Measurements from ENCODE around the gene HPGDS.

Gene HPGDS

DNA sequence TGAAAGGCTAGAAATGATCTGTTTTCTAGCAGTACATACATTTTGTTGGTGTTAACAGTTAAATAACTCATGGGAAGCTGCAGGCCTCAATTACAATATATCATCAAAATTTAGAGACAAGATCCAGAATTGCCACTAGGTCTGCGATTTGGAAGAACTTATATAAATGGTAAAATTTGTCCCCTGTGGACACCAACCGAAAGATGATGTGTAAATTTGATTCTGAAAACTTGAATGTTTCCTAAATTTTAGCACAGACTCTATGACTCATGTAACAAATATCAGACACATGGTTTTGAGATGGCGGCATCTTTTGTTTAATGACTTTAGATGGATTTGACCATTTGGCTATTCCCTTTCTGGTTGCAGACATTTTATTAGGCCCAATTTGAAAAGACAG, 6.0 kb upstream of the HPGDS start:
- H2AFZ ChIP-seq = no peak overlapping the region

DNA sequence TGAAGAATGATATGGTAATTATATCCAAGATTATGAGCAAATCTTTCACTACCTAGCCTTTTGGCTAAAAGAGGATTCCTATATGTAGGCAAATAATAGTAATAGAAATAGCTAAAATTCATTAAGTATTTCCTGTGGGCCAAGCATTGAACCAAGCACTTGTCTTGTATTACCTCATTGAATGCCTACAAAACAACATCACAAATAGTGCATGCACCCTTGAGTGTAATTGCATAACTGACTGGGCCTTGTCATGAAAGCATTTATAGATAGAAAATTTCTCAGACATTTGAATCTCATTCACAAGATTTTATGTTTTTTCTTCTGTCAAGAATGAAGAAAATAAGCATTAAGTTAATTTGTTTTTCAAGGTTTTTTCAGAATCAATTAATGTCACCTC, 3.9 kb upstream of the HPGDS start:
- Histone ChIP-seq H3K9me3 (ENCODE audit: control insufficient read depth, low read length) (no peaks in the 10 kb centered on the region), H3K4me2 (ENCODE audit: low read length) (no peak overlapping the region), H3K9ac (no peak overlapping the region), H2AFZ (no peak overlapping the region), H3K4me1 (no peaks in the 10 kb centered on the region), H3K27ac (no peak overlapping the region), H3K79me2 (no peaks in the 10 kb centered on the region), H3K4me3 (ENCODE audit: low read depth, low read length) (no peak overlapping the region), H3K36me3 (ENCODE audit: control insufficient read depth, insufficient read depth, low read length) (no peaks in the 10 kb centered on the region), H3K27me3 (ENCODE audit: control insufficient read depth, insufficient read depth, low read length) (no peaks in the 10 kb centered on the region)
- TF ChIP-seq, protein P1, sequence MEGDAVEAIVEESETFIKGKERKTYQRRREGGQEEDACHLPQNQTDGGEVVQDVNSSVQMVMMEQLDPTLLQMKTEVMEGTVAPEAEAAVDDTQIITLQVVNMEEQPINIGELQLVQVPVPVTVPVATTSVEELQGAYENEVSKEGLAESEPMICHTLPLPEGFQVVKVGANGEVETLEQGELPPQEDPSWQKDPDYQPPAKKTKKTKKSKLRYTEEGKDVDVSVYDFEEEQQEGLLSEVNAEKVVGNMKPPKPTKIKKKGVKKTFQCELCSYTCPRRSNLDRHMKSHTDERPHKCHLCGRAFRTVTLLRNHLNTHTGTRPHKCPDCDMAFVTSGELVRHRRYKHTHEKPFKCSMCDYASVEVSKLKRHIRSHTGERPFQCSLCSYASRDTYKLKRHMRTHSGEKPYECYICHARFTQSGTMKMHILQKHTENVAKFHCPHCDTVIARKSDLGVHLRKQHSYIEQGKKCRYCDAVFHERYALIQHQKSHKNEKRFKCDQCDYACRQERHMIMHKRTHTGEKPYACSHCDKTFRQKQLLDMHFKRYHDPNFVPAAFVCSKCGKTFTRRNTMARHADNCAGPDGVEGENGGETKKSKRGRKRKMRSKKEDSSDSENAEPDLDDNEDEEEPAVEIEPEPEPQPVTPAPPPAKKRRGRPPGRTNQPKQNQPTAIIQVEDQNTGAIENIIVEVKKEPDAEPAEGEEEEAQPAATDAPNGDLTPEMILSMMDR (IDR thresholded peaks at IDR 0.05) = no peak

More for the DNA sequence above, 6.0 kb upstream of the HPGDS start:
- Histone ChIP-seq H3K4me3 (ENCODE audit: low read depth, low read length) (no peak overlapping the region), H3K4me2 (ENCODE audit: low read length) (no peak overlapping the region), H3K36me3 (ENCODE audit: control insufficient read depth, insufficient read depth, low read length) (no peaks in the 10 kb centered on the region), H3K9me3 (ENCODE audit: control insufficient read depth, low read length) (no peaks in the 10 kb centered on the region), H3K79me2 (no peaks in the 10 kb centered on the region), H3K4me1 (no peaks in the 10 kb centered on the region), H3K27ac (no peak overlapping the region), H3K9ac (no peak overlapping the region), H3K27me3 (ENCODE audit: control insufficient read depth, insufficient read depth, low read length) (no peaks in the 10 kb centered on the region)
- TF ChIP-seq, protein P1 (IDR thresholded peaks at IDR 0.05) = no peak

DNA sequence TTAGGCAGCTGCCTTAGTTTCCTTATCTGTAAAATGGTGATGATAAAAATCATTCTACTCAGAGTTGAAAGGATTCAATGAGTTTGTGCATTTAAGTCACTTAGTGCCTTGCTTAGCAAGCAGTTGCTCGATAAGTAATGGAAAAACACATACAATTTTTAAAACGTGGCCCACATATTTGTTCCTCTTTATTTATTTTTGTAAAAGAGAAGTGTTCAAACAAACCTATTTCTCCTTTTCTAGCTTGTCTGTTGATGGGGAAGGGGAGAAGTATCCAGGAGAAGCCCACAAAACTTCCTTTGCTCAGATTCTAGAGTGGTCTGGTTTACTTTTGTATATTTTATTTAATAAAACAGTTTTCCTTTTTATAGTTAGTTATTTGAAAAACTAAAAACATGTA, 3.3 kb upstream of the HPGDS start:
- H3K4me1 ChIP-seq = no peaks in the 10 kb centered on the region
- H3K9me3 ChIP-seq (ENCODE audit: control insufficient read depth, low read length) = no peaks in the 10 kb centered on the region
- H3K27ac ChIP-seq = no peak overlapping the region
- H3K36me3 ChIP-seq (ENCODE audit: control insufficient read depth, insufficient read depth, low read length) = no peaks in the 10 kb centered on the region
- no peak overlapping the region for H3K4me2 ChIP-seq (ENCODE audit: low read length)
- no peaks in the 10 kb centered on the region for H3K27me3 ChIP-seq (ENCODE audit: control insufficient read depth, insufficient read depth, low read length)
- H3K4me3 ChIP-seq (ENCODE audit: low read depth, low read length) = no peak overlapping the region
- H3K79me2 ChIP-seq = no peaks in the 10 kb centered on the region
- H2AFZ ChIP-seq = no peak overlapping the region
- TF ChIP-seq, protein P1 (IDR thresholded peaks at IDR 0.05) = no peak
- H3K9ac ChIP-seq = no peak overlapping the region

DNA sequence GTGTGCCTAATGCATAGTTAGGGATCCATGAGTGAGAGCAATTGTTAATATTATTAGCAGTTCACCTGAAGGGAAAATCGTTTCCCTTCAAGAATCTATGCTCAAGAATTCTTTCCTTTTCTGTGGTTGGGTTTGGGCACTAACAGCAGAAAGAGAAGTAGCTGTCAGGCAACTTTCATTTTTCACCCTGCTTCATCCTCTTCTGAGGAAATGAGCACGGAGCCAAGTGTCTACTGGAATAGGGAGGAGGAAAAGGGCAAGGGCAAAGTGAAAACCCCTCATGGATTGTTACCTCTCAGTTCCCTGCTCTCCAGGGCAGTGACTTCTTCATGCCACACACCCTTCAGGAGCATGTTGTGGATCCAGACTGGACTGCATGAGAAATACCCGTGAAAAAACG, 2.6 kb upstream of the HPGDS start:
- H3K4me3 ChIP-seq (ENCODE audit: low read depth, low read length) = no peak overlapping the region
- TF ChIP-seq, protein P1 (IDR thresholded peaks at IDR 0.05) = no peak
- no peak overlapping the region for H3K9ac ChIP-seq
- no peaks in the 10 kb centered on the region for H3K9me3 ChIP-seq (ENCODE audit: control insufficient read depth, low read length)
- no peaks in the 10 kb centered on the region for H3K4me1 ChIP-seq
- H3K79me2 ChIP-seq = no peaks in the 10 kb centered on the region
- H2AFZ ChIP-seq = no peak overlapping the region
- H3K27me3 ChIP-seq (ENCODE audit: control insufficient read depth, insufficient read depth, low read length) = no peaks in the 10 kb centered on the region
- no peak overlapping the region for H3K4me2 ChIP-seq (ENCODE audit: low read length)
- no peak overlapping the region for H3K27ac ChIP-seq
- H3K36me3 ChIP-seq (ENCODE audit: control insufficient read depth, insufficient read depth, low read length) = no peaks in the 10 kb centered on the region

DNA sequence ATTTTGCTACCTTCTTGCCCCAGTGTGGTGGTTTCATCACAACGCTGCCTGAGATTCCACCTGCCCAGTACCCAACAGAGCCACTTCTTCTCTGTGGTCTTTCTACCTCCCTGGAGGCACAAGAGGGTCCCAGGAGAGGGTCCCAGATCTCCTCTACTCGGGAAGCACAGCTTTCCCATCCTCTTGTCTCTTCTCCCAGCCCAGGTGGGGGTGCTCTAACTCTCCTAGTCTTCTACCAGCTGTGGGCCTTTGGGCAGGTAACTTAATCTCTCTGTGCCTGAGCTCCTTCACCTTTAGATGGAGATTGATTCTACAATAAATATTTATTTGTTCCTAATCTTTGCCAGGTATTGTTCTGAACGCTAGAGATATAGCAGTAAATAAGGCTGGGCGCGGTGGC, 1.8 kb upstream of the HPGDS start:
- Histone ChIP-seq H3K27ac (no peak overlapping the region), H3K4me1 (no peaks in the 10 kb centered on the region), H3K4me3 (ENCODE audit: low read depth, low read length) (no peak overlapping the region), H3K79me2 (no peaks in the 10 kb centered on the region), H3K4me2 (ENCODE audit: low read length) (no peak overlapping the region), H3K9me3 (ENCODE audit: control insufficient read depth, low read length) (no peaks in the 10 kb centered on the region), H2AFZ (no peak overlapping the region), H3K9ac (no peak overlapping the region), H3K36me3 (ENCODE audit: control insufficient read depth, insufficient read depth, low read length) (no peaks in the 10 kb centered on the region), H3K27me3 (ENCODE audit: control insufficient read depth, insufficient read depth, low read length) (no peaks in the 10 kb centered on the region)
- TF ChIP-seq, protein P1 (IDR thresholded peaks at IDR 0.05) = no peak

Data from parathyroid adenoma (tissue), 2 donors.